Heart left ventricle (tissue), 16 donors: ENCODE data around the gene BORCS5. TPM values are rescaled to one million over a fixed set of nuclear protein-coding genes. Genes with fewer than 3 reads are reported as not detected.

Experiments
- ATAC-seq, 4 donors: fragments of 200-7000 bp; cut with Tn5 transposase; one replicate each; pipeline ENCODE4 v1.9.1; 2020 to 2022; ENCODE audit warnings: moderate library complexity in 4 of 4, mild to moderate bottlenecking in 3 of 4, moderate number of reproducible peaks in 1 of 4
- DNase-seq, 5 donors: peaks; one replicate each; pipeline ENCODE4 v3.0.0-alpha.2; 2020
- H3K27ac ChIP-seq, 12 donors: fragments of 200-600 bp; sonication (generic) in 4 of 12; one replicate each; pipeline versions ENCODE4 v1.5.0 to v1.8.0; 2016 to 2022; ENCODE audit warnings: mild to moderate bottlenecking in 2 of 12
- H3K27me3 ChIP-seq, 9 donors: fragments of 200-600 bp; sonication (generic) in 2 of 9; one replicate each; pipeline versions ENCODE4 v1.5.1 to v1.8.0; 2016 to 2022; ENCODE audit warnings: mild to moderate bottlenecking in 3 of 9
- H3K36me3 ChIP-seq, 9 donors: fragments of 200-600 bp; sonication (generic) in 2 of 9; one replicate each; pipeline versions ENCODE4 v1.5.0 to v1.8.0; 2018 to 2022; ENCODE audit warnings: mild to moderate bottlenecking in 2 of 9
- H3K4me1 ChIP-seq, 12 donors: fragments of 200-600 bp; sonication (generic) in 4 of 12; one replicate each; pipeline versions ENCODE4 v1.5.0 to v1.8.0; 2016 to 2022; ENCODE audit warnings: mild to moderate bottlenecking in 3 of 12
- H3K4me3 ChIP-seq, 12 donors: fragments of 200-600 bp; sonication (generic) in 4 of 12; one replicate each; pipeline versions ENCODE4 v1.5.0 to v1.8.0; 2017 to 2022; ENCODE audit warnings: mild to moderate bottlenecking in 9 of 12, moderate library complexity in 4 of 12
- H3K9me3 ChIP-seq, 12 donors: fragments of 200-600 bp; sonication (generic) in 4 of 12; one replicate each; pipeline versions ENCODE4 v1.5.0 to v1.8.0; 2016 to 2022; ENCODE audit warnings: mild to moderate bottlenecking in 1 of 12
- POLR2A ChIP-seq, 2 donors: fragments of 450-650 bp; IDR thresholded peaks; one replicate each; pipeline ENCODE4 v1.6.1; 2017; ENCODE audit warnings: antibody characterized with exemption in 2 of 2, mild to moderate bottlenecking in 2 of 2, moderate library complexity in 2 of 2
- WGBS, 4 donors: extraction: QIAGEN DNeasy Blood & Tissue Kit in 2 of 4; methylation state at CpG; one replicate each; pipeline versions ENCODE4 v1.1.5 to v1.1.7; 2013 to 2018; 5-methylcytosine and 5-hydroxymethylcytosine counted together
- intact Hi-C, 10 donors: fragments of 100-400 bp; cut with DNase I; formaldehyde crosslinking; loops; one replicate each; pipeline versions ENCODE4 v1.11.1 to v1.14.2; 2022
- polyA plus RNA-seq, 2 donors: library from polyadenylated mRNA; stranded (reverse); fragments of 200-250 nt; gene quantifications; one replicate each; pipeline ENCODE4 v1.2.3, GENCODE V29; 2013
- total RNA-seq, 9 donors: library from RNA; depleted of rRNA in 2 of 9; stranded (reverse); fragments of >200 nt in 2 of 9; fragmentation: NEBNext Ultra II Directional in 3 of 9; extraction: Animal tissue kit (Norgen Biotek cat#: 25700) in 3 of 9; gene quantifications; one replicate each; pipeline versions ENCODE4 v1.1.0 to v1.2.4, GENCODE V29; 2016 to 2023
- TF ChIP-seq, protein P1 (sequence below), 12 donors: fragments of 200-600 bp; sonication (generic) in 4 of 12; IDR thresholded peaks; one replicate each; pipeline versions ENCODE4 v1.5.0 to v1.8.0; 2018 to 2022; ENCODE audit warnings: antibody characterized with exemption in 12 of 12, mild to moderate bottlenecking in 5 of 12
- donor health status: ischemic (EF 13 %, LVEDD 7.1; RV severe dilation, severe dysfunction).
- donor health status: healthy with polysubstance abuse.
- donor health status: DM: no; HTN: yes; CAD: no.
- donor health status: DM: no; HTN: no; CAD: no.
- donor health status: ischemic (EF 25% LVEDD 6.9; RV normal size, moderate dysfunction).
- donor health status: ischemic (EF 25% LVEDD 5.7; RV mildly dilated, moderate dysfunction).
- donor health status: healthy.
- donor health status: DM: yes; HTN: yes; CAD: no.
- donor health status: ischemic (EF 35%, LVEDD 5.7; RV mildly dilated, moderate dysfunction).
- donor health status: nonischemic (EF 11% LVEDD 7.7; RV severe dilation, severe dysfunction).
- donor health status: DM: yes; HTN: yes; CAD: no.
- donor health status: PGD.
- donor health status: ischemic (EF 29% LVEDD 5.4; RV normal size, mild dysfunction).
- donor health status: nonischemic (EF 23%, LVEDD 6.1; RV moderate dilation, normal function).

BORCS5 gene
- total and polyA plus RNA-seq, 11 donors, result 3.9 to 21.3 (median 12.3) TPM

DNA sequence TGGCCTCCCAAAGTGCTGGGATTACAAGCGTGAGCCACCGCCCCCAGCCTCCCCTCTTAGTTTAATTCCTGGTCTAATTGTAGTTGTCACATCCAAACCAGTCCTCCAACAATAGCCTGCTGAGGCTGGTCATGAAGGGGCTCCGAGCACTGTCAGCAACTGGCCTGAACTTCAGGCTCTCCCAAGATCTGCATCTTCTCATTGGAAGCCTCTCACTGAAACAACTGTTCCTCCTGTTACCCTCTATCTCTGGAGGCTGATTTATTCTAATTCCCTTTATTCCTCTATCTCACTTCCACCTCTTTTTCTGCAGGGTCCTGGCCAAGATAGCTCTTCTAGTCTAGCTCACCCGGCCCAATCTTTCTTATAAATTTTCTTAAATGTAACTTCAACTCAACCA, 116.3 kb downstream of the BORCS5 start:
- TF ChIP-seq, protein P1, sequence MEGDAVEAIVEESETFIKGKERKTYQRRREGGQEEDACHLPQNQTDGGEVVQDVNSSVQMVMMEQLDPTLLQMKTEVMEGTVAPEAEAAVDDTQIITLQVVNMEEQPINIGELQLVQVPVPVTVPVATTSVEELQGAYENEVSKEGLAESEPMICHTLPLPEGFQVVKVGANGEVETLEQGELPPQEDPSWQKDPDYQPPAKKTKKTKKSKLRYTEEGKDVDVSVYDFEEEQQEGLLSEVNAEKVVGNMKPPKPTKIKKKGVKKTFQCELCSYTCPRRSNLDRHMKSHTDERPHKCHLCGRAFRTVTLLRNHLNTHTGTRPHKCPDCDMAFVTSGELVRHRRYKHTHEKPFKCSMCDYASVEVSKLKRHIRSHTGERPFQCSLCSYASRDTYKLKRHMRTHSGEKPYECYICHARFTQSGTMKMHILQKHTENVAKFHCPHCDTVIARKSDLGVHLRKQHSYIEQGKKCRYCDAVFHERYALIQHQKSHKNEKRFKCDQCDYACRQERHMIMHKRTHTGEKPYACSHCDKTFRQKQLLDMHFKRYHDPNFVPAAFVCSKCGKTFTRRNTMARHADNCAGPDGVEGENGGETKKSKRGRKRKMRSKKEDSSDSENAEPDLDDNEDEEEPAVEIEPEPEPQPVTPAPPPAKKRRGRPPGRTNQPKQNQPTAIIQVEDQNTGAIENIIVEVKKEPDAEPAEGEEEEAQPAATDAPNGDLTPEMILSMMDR (IDR thresholded peaks at IDR 0.05), result no peak
- no peak for TF ChIP-seq POLR2A (IDR thresholded peaks at IDR 0.05)
- DNase-seq (no peak), ATAC-seq (no peak)
- H3K27ac ChIP-seq, result peak overlapping the region in 1 of 12 donors; percentile 20
- H3K4me1 ChIP-seq, result peaks cover 0 to 30% (median 5%) of the 10 kb centered on the region in 12 donors
- peaks cover 0 to 39% (median 25%) of the 10 kb centered on the region in 9 donors for H3K36me3 ChIP-seq
- no peaks in the 10 kb centered on the region for H3K27me3 ChIP-seq
- H3K9me3 ChIP-seq, result no peaks in the 10 kb centered on the region
- H3K4me3 ChIP-seq, result no peak overlapping the region
- intact Hi-C loops, result no loop called here
- WGBS, 4 donors, result 93 to 99% (median 97%) methylated on average over 4 of the region's 4 CpGs

DNA sequence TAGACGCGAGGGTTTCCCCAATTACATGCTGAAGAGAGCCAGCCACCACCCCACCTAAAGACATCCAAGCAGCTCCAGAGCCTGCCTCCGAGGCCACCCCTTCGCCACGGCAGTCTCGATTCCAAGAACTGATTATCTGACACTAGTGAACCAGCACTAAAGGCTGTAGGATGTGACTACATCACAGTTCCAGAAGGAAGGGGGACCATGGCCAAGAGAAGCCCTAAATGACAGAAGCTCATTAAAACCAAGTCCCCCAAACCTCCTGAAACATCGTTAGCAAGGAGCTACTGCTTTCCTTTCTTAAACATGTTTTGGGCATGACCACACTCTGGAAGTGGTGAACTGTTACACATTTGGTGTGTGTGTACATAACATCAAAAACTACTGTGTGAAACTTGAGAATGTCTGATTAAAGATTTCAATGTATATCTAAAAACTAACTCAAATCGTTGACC, 117.6 kb downstream of the BORCS5 start:
- H3K9me3 ChIP-seq, result no peaks in the 10 kb centered on the region
- peaks cover 0 to 52% (median 35%) of the 10 kb centered on the region in 9 donors for H3K36me3 ChIP-seq
- intact Hi-C loops, result no loop called here
- WGBS, 4 donors, result 70 to 82% (median 74%) methylated on average over 8 of the region's 8 CpGs
- H3K27me3 ChIP-seq, result no peaks in the 10 kb centered on the region
- H3K27ac ChIP-seq, result peak overlapping the region in 11 of 12 donors; percentile 15 to 87 (median 50)
- TF ChIP-seq, protein P1 (IDR thresholded peaks at IDR 0.05), result no peak
- TF ChIP-seq POLR2A (IDR thresholded peaks at IDR 0.05), result no peak
- no peak for DNase-seq
- ATAC-seq, result no peak
- peaks cover 0 to 24% (median 5%) of the 10 kb centered on the region in 12 donors for H3K4me1 ChIP-seq
- H3K4me3 ChIP-seq, result no peak overlapping the region

DNA sequence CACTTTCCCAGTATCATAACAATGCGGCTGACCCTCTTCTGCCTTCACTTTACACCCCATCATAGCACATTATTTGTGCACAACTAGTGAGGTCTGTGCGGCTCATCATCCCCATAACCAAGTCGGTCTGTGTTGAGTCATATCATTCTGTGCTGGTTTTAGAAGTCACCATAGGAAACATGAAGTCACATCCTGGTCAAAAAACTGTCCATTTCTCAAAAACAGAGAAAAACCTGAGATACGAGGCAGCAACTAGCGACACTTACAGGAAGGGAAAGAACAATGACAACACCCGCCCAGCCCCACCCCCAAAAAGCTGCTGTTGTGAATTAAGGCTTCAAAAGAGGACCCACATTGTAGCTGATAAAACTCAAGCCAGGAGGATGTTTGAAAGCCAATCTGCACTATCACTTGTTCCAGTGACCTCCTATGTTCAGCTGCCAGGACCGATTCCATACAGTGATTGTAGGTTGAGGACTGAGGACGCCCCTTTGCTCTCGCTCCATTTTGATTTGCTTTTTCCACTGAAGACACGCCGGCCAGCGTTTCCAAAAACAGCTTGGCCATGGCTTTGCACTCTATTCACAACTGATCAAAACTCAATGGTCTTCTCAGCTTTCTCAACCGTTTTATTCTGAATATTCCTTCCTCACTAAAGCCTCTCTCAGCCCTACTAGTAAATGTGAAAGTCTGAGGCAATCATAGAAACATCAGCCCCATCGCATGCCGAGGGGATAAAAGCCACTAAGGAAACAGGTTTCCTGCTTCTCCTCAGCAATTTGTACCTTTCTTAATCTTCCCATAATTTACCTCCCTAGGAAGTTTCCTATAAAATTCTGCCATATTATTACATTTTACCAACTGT, 118.3 kb downstream of the BORCS5 start:
- Histone ChIP-seq H3K4me1 (peaks cover 0 to 24% (median 5%) of the 10 kb centered on the region in 12 donors), H3K27ac (peak overlapping the region in 11 of 12 donors; percentile 15 to 87 (median 57)), H3K4me3 (peak overlapping the region in 3 of 12 donors; percentile 8 to 23 (median 21)), H3K9me3 (no peaks in the 10 kb centered on the region), H3K36me3 (peaks cover 0 to 59% (median 41%) of the 10 kb centered on the region in 9 donors), H3K27me3 (no peaks in the 10 kb centered on the region)
- WGBS, 4 donors, result 65 to 72% (median 69%) methylated on average over 15 of the region's 15 CpGs
- DNase-seq (peak in 2 of 5 donors; percentile 22 to 23), ATAC-seq (peak in 3 of 4 donors; percentile 70 to 89 (median 73))
- intact Hi-C loops, result no loop called here
- no peak for TF ChIP-seq POLR2A (IDR thresholded peaks at IDR 0.05)
- TF ChIP-seq, protein P1 (IDR thresholded peaks at IDR 0.05), result no peak

DNA sequence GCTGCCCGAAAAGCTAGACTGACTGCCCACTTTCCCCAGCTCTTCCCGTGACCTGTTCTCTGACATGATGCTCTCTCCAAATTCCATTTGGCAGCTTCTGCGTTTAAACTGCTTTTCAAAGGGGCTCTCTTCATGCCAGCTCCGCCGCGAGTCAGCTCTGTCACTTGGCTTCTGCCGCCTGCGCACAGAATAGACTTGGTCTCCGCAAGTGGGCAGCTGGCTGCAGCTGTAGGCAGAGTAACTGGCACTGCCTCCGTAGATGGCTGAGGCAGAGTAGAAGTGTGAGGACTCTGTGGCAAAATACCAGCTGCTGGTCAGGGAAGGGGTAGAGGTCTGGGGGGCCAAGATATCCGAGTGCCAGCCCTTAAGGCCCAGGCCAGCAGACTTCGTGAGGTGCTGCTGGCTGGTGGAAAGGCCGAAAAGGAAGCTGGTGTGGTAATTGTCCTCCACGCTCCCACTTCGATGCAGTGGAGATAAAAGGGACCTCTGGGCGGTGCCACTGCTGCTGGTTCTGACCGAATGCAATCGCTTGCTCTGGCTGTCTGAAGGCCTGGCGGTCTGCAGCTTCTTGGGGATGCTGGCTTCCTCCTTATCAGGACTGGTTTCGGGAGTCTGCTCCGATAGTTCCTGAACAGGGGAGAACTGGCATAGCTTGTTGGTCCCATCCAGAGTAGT, 120.1 kb downstream of the BORCS5 start:
- 91 to 95% (median 94%) methylated on average over 20 to 21 of the region's 21 CpGs for WGBS, 4 donors
- no peak for TF ChIP-seq POLR2A (IDR thresholded peaks at IDR 0.05)
- TF ChIP-seq, protein P1 (IDR thresholded peaks at IDR 0.05), result no peak
- H3K27ac ChIP-seq, result no peak overlapping the region
- H3K9me3 ChIP-seq, result no peaks in the 10 kb centered on the region
- ATAC-seq, result no peak
- DNase-seq, result no peak
- no peaks in the 10 kb centered on the region for H3K27me3 ChIP-seq
- peaks cover 0 to 24% (median 5%) of the 10 kb centered on the region in 12 donors for H3K4me1 ChIP-seq
- H3K4me3 ChIP-seq, result no peak overlapping the region
- peaks cover 0 to 77% (median 48%) of the 10 kb centered on the region in 9 donors for H3K36me3 ChIP-seq
- intact Hi-C loops, result no loop called here
